Astrocyte of the spinal cord (primary cell): ENCODE data around the gene GPR180.

Experiments
- DNase-seq: peaks from one replicate; pipeline ENCODE4 v3.0.0; 2011; ENCODE audit warnings: low read depth, low spot score
- H3K4me3 ChIP-seq: 2 replicates; pipeline ENCODE4 v1.5.1; 2011; ENCODE audit warnings: low read depth, mild to moderate bottlenecking, low read length, moderate library complexity
- CTCF ChIP-seq: IDR thresholded peaks from 2 replicates; pipeline ENCODE4 v1.5.1; 2012; ENCODE audit warnings: low read depth, mild to moderate bottlenecking, low read length, inconsistent platforms
- in situ Hi-C: cut with HindIII; loops from 2 replicates; pipeline ENCODE4 v1.10.0; 2017; ENCODE audit warnings: low sequenced_read_pairs

The GPR180 gene

GRCh38 chr13:94607056-94607455, 5.4 kb downstream of the GPR180 start:
- TF ChIP-seq CTCF, result no peak
- DNase-seq, result no peak
- in situ Hi-C loops, result no loop called here
- no peak overlapping the region for H3K4me3 ChIP-seq

- in situ Hi-C loops, result no loop called here
- DNase-seq, result no peak
- H3K4me3 ChIP-seq, result no peak overlapping the region
- TF ChIP-seq CTCF, result no peak
These were observed 6.3 kb downstream of the GPR180 start for GRCh38 chr13:94607939-94608338.

DNA sequence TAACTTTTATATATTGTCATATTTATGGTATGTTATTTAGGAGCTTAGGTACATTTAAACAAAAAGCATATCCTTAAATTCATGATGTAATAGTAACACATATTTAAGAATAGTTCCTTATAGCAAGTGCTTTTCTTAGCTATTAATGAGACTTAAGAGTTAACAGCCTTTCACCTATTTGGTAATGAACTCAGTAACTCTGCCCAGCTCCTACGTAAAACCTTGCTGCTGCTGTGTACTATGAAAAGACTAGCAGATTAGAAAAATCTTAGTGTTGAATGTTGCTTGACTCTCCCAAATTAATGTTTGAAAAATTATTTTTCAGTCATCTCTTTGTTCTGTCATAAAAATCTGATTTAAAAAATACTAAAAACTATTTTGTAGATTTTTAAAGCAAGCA, 6.9 kb downstream of the GPR180 start:
- in situ Hi-C loops, result no loop called here
- TF ChIP-seq CTCF, result no peak
- no peak for DNase-seq
- no peak overlapping the region for H3K4me3 ChIP-seq

GRCh38 chr13:94609196-94609595, 7.5 kb downstream of the GPR180 start:
- no peak for DNase-seq
- no peak for TF ChIP-seq CTCF

DNA sequence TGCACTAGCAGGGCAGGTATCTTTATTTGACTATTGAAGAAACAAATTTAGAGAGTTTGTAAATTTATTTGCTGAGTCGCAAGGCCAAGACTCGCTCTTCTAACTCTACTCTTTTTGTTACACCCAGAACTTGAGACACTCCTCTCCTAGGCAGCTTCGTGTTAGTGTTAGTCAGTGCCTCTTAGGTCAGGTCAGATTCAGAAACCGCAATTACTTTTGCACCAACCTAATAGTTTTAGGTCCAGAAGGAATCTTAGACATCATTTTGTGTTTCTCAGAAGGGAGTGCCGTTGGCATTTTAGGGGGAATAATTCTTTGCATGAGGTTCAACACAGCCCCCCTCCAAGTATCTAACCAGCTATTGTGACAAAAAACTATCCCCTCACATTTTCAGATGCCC, 8.8 kb downstream of the GPR180 start:
- H3K4me3 ChIP-seq, result no peak overlapping the region
- no peak for TF ChIP-seq CTCF
- in situ Hi-C loops, result no loop called here
- DNase-seq, result no peak

More at GRCh38 chr13:94609196-94609595, 7.5 kb downstream of the GPR180 start:
- no peak overlapping the region for H3K4me3 ChIP-seq
- in situ Hi-C loops, result no loop called here

DNA sequence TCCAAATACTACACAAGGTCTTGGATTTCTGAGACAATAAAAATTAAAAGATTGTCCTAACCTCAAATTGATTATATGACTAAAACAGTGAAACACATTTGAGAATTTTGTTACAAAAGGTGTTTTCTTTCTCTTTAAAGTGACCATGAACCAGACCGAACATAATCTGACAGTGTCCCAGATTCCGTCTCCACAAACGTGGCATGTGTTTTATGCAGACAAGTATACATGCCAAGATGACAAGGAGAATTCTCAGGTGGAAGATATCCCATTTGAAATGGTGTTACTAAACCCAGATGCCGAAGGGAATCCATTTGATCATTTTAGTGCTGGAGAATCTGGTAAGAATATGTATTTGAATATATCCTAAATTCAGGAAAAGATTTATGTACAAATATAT, 10.4 kb downstream of the GPR180 start:
- H3K4me3 ChIP-seq, result no peak overlapping the region
- DNase-seq, result no peak
- TF ChIP-seq CTCF, result no peak
- in situ Hi-C loops, result no loop called here

GRCh38 chr13:94613051-94613450, 11.4 kb downstream of the GPR180 start:
- TF ChIP-seq CTCF, result no peak
- in situ Hi-C loops, result no loop called here
- DNase-seq, result no peak
- H3K4me3 ChIP-seq, result no peak overlapping the region
